HG02642 (cell line): ENCODE data around the gene CACNA1I.
"Not testable (repeated sequence)": the region's sequence is repeated elsewhere in the genome, so short reads cannot be mapped to it uniquely, and the experiment has no call there.

Source experiments
- ATAC-seq: cut with Tn5 transposase; IDR thresholded peaks from one replicate; pipeline ENCODE4 v1.9.1; 2021; ENCODE audit warnings: mild to moderate bottlenecking; ENCODE audit not compliant: unreplicated experiment, poor library complexity

Gene CACNA1I

DNA sequence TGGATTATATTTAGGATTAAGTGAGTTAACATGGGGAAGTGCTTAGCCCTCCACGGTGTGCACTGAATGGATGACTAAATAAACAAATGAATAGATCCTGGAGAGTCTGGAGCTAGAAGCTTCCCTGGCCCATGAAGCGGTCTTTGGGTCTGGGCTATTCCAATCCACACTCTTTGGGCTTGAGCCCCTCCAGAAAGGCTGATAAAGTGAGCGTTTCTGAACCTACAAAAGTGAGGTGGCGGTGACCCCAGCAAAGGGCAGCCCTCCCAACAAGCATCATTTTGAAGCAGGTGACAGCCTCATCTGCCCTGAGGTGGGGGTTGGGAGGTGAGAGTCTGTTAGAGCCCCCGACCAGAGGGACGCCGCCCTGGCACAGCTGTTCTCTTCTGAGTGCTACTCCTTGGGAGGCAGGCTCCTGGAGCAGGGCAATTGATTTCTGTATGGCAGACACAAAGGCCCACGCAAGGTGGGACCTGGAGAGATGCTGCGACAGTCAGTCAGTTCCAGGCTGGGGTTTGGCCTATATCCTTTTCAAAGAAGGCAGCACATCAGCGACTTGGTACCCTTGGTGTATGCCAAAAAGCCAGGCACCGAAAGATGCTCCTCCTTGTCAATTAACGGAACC lies 157.8 kb downstream of the CACNA1I start:
- ATAC-seq: no peak

DNA sequence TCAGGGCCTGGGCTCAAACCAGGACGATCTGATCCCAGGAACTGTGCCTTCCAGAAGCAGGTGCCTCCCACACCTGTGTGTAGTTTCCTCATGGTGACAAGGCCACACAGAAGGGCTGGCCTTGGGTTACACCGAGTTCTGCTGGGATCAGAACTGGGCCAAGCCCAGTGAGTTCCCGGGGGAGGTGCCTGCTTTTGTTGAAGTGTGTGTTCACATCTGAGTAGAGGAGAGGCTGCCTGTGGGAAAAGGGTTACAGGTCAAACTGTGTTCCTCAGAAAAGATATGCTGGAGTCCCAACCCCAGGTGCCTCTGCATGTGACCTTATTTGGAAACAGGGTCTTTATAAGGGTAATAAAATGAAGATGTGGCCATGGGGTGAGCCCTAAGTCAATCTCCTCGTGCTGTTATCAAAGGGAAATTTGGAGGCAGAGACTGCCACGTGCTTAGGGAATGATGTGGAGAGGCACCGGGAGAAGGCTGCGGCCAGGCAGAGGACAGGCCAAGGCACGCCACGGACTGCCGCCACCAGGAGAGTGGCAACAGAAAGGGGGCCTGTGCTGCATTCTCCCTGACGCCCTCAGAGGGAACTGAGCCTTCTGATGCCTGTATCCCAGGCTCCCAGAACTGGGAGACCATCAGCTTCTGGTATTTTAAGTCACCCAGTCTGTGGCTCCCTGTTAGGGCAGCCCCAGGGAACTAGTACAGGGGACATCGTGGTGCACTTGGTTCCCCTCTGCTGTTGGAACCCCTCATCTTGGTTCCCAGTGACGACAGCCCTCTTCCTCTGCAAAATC lies 158.8 kb downstream of the CACNA1I start:
- ATAC-seq: no peak

DNA sequence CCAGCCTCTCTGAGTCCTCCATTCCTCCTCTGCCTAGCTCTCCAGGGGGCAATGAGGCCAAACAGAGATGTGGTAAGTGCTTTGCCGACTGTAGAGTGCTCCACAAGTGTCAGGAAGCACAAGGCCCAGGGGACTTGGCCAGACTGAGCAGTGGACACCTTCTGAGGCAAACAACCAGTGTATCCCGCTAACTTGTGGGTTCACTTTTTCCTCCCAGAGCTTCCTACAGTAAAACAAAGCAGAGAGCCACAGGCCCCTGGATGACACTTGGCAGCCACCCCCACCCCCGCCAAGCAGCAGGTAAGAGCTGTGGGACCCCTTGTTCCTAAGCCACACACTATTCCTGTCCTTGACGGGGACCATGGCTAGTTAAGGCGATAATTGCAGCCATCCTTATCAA lies 160.9 kb downstream of the CACNA1I start:
- no peak for ATAC-seq

DNA sequence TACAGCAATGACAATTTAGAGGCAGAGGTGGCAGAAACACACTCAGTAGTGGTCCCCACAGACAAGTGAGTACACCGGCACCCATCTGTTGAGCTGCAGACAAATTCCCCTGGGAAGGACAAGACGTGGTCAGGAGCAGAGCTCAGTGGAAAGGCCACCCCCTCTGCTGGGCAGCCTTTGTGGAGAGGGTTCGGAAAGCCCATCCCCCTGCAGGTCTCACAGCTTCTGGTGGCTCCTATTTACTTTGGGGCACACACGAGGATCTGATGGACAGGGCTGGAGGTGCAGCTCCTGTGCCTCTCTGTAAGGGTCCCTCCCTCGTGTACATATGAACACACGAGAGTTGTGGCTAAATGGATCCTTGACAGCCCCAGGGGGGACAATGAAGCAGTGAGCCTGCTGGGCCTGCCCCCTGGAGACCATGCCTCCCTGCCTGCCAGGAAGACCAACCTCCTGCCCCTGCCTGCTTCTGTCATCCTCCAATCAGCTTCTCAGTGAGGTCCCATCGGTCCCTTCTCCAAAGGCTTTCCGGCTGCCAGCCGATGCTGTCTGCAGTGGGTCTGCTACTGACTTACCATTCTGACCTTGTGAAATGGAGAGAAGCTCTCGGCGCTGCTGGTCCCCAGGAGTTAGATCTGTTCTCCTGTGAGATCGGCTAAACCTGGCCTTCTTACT lies 161.5 kb downstream of the CACNA1I start:
- no peak for ATAC-seq

DNA sequence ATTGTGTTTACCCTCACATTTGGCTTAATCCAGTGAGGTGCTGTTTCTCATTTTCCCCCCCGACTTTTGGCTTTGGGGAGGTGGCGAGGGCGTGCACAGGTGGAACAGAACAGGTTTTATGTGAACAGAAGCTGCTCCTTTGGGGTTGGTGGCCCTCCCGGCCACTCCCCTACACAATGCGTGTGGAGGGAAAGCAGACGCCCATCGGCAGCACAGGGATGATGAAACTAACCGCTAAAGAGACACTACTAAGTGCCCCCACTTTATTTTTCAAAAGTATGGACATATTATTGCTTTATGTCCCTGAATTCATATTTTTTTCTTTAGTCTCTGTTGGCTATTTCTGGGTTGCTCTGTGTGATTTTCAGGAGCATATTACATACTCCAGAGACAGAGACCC lies 162.1 kb downstream of the CACNA1I start:
- no peak for ATAC-seq

DNA sequence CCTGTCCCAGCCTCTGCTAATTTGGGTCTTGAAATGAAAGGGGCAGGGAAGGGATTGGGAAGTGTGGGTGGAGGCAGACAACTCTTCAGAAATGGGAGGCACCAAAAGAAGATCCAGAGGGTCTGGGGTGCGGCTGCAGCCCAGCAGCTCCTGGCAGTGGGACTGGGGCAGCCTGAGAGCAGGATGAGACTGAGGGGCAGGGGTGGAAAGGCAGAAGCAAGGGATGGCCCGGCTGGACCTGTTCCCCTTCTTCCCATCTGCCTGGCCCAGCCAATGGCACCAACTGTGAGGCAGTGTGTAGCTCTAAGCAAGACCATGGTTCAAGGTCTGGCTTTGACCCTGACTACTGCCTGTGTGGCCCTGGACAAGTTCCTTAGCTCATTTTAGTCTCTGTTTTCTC lies 162.6 kb downstream of the CACNA1I start:
- ATAC-seq: no peak

DNA sequence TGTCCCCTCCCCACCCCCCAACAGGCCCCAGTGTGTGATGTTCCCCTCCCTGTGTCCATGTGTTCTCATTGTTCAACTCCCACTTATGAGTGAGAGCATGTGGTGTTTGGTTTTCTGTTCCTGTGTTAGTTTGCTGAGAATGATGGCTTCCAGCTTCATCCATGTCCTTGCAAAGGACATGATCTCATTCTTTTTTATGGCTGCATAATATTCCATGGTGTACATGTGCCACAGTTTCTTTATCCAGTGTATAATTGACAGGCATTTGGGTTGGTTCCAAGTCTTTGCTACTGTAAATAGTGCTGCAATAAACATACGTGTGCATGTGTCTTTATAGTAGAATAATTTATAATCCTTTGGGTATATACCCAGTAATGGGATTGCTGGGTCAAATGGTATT lies 163.5 kb downstream of the CACNA1I start:
- not testable (repeated sequence) for ATAC-seq

DNA sequence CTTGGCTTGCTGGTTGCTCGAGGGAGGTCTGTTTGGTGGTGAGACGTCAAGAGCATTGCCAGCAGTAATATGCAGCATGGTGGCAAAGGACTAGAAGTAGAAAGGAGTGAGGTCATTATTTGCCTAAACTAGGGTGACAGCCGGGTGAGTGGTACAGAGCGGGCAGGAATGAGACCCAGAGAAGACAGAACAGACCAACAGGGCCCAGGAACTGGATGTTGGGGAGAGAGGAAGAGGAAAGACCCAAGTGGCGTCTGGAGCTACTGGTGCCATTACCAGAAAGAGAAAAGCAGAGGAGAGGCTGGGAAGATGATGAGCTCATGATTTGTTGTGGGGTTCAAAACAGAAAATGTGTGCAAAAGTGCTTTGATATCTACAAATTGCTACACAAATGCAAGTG lies 164.3 kb downstream of the CACNA1I start:
- no peak for ATAC-seq

DNA sequence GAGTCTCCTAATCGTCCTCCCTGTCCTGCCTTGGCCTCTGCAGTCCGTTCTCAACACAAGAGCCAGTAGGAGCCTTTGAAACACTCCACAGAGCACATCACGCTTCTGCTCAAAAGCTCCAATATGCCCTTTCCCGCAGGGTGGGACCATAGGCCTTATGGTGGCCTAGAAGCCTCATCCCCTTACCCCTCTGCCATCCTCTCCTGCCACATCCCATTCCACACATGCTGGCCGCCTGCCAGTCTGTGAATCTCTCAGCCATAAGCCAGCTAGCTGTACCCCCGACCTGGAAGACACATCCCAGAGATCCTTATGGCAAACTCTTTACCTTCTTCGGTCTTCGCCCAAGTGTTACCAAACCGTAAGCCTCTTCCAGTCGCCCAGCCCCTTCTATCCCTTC lies 165.2 kb downstream of the CACNA1I start:
- no peak for ATAC-seq

DNA sequence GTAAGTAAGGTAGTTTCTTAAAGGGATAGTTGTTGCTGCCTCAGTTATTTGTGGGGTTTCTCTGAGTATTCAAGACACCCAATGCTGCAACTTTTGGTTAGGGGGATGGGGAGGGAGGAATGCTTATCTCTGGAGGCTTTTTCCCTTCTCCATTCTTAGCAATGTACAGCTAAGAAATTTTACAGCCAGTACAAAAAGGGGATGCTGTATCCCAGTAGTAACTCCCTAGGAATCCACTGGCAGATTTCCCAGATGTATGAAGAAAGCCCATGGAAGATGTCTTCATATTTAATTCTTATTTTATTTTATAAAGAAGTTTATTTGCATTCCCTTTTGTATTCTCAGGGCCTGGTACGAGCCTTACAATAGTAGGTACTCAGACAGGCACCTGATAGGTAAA lies 168.2 kb downstream of the CACNA1I start:
- ATAC-seq: no peak
